Measurements from ENCODE around the gene SORCS1.

- TF ChIP-seq CTCF (IDR thresholded peaks at IDR 0.05; ENCODE audit: low read depth, low read length, poor library complexity, severe bottlenecking) = no peak
- TF ChIP-seq EZH2phosphoT487 (IDR thresholded peaks at IDR 0.05; ENCODE audit: borderline replicate concordance, low read length) = no peak
Observed at GRCh38 chr10:106682175-106682574, 482.3 kb downstream of the SORCS1 start.
